Measurements from ENCODE around the gene WNT7A.

The WNT7A gene

GRCh38 chr3:13846238-13846637 is 33.6 kb downstream of the WNT7A start:
- no peak for DNase-seq (ENCODE audit: low read depth in 3 of 3)

DNA sequence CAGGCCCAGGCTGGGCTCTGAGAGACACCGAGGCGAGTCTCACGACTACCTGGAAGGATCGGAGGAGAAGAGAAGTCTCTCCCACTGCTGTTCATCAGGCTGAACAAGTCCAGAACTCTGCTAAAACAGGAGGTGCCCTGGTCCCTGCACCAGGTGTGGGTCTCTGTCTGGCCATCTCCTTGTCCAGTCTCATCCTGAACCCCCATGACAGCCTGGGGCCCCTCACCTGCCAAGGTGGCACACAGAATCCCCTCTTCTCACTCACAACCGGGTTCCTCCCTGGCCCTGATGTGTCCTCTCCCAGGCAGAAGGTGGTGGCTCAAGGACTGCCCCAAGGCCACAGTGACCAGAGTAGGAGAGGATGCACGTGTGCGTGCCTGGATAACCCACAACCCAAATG is 34.1 kb downstream of the WNT7A start:
- DNase-seq (ENCODE audit: low read depth in 3 of 3): no peak

DNA sequence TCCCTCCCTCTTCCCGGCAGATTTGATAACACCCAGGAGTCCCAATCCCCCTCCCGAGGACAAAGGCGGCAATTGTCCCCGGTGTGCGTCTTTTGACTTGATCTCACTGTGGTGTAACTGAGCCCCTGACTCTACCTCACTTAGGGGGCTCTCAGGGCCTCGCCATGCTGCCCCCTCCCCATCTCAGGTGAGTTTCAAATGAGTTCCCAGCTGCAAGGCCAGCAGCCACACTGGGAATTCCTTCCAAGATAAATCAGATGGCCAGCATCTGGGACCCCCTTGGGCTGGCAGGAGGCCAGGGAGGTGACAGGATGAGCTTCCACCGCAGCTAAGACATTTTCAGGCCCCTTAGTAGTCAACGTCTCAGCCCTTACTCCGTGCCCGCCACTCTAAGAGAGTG is 35.0 kb downstream of the WNT7A start:
- DNase-seq (ENCODE audit: low read depth in 3 of 3): no peak

GRCh38 chr3:13844286-13844685 is 35.6 kb downstream of the WNT7A start:
- DNase-seq (ENCODE audit: low read depth in 3 of 3): no peak

GRCh38 chr3:13843351-13843750 is 36.5 kb downstream of the WNT7A start:
- DNase-seq (ENCODE audit: low read depth in 3 of 3): no peak

- DNase-seq (ENCODE audit: low read depth in 3 of 3): no peak
Observed at GRCh38 chr3:13842226-13842625, 37.6 kb downstream of the WNT7A start.

GRCh38 chr3:13841826-13842225 is 38.0 kb downstream of the WNT7A start:
- no peak for DNase-seq (ENCODE audit: low read depth in 3 of 3)

- no peak for DNase-seq (ENCODE audit: low read depth in 3 of 3)
Observed at GRCh38 chr3:13841141-13841540, 38.7 kb downstream of the WNT7A start.

DNA sequence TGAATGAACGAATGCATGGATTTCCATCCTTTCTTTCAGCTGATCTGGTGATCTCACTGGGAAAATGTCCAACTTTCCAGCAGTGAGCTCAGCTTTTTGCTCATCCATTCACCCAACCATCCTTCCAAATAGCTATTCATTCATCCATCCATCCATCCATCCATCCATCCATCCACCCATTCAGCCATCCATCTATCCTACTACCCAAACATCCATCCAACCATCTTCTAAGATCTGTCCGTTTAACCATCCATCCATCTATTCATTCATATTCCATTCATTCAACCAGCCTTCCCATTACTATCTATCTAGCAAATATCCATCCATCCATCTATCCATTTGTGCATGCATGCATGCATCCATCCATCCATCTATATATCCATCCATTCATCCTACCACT is 39.4 kb downstream of the WNT7A start:
- DNase-seq (ENCODE audit: low read depth in 3 of 3): no peak

- no peak for DNase-seq (ENCODE audit: low read depth in 3 of 3)
Observed at GRCh38 chr3:13839726-13840340, 40.0 kb downstream of the WNT7A start.

DNA sequence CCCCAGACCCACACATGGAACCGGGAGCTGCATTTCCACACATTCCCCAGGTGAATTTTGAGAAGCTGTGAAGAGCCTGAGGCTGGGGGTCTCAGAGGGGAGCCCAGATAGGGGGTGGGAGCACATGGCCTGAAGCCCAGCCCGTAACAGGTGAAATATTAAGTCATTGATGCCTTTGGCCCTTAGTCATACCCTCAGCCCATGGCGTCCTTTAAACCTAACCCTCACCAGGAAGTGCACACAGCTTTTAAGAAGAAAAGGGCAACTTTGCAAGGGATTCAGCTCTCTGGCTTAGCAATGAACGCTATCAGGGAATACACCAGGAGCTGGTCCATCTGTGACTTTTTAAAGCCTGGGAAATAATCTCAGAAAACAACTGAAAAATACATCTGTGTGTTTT is 40.6 kb downstream of the WNT7A start:
- no peak for DNase-seq (ENCODE audit: low read depth in 3 of 3)

DNA sequence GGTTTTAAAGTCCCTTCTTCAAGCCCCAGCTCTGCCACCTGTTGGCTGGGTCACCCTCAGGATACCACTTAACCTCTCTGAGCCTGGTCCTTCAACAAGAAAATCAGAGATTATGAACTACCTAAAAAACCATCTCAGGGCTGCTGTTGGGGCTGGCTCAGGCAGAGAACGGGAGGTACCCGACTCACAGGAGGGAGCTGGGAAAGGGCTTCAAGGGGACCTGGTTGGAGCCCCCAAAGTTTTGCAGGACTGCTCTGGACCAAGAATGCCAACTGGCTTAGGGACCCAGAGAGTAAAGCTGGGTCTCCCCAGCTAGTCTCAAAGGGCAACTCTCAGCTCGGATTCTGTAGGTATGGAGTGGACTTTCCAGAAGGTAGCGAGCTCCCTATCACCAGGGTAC is 41.5 kb downstream of the WNT7A start:
- no peak for DNase-seq (ENCODE audit: low read depth in 3 of 3)

- no peak for DNase-seq (ENCODE audit: low read depth in 3 of 3)
Observed at GRCh38 chr3:13837751-13838150, 42.1 kb downstream of the WNT7A start.

GRCh38 chr3:13836658-13837587 is 42.9 kb downstream of the WNT7A start:
- no peak for DNase-seq (ENCODE audit: low read depth in 3 of 3)

- DNase-seq (ENCODE audit: low read depth in 3 of 3): no peak
Observed at GRCh38 chr3:13835246-13835645, 44.6 kb downstream of the WNT7A start.

DNA sequence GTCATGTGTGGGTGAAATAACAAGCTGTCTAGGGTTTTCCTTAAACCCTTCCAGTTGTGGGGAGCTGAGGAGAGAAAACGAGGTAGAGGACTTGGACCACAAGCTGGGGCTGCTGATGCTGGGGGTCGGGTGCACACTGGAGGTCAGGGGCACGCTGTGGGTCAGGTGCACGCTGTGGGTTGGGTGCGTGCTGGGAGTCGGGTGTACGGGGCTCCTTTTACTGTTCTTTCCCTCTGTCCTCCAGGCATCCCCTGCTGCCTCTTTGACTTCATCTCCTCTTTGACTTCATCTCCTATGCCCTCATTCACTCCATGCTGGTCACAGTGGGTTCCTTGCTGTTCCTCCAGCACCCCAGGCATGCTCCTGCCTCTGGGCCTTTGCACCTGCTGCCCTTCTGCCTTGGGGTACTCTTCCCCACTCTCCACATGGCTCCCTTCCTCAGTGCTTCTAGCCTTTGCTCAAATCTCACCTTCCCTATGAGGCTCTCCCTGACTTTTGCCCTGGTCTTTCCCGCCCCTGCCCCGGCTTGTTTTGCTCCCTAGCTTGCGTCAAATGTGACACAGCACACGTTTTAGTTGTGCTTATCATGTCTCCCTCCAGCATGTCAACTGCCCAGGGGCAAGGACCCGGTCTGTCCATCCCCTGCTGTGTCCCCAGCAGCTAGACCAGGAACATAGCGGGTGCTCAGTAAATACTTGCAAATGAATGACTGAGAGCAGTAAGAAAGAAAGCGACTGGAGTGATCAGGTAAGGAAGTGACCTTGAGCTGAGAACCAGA is 45.4 kb downstream of the WNT7A start:
- no peak for DNase-seq (ENCODE audit: low read depth in 3 of 3)

- no peak for DNase-seq (ENCODE audit: low read depth in 3 of 3)
Observed at GRCh38 chr3:13833506-13834257, 46.2 kb downstream of the WNT7A start.

DNA sequence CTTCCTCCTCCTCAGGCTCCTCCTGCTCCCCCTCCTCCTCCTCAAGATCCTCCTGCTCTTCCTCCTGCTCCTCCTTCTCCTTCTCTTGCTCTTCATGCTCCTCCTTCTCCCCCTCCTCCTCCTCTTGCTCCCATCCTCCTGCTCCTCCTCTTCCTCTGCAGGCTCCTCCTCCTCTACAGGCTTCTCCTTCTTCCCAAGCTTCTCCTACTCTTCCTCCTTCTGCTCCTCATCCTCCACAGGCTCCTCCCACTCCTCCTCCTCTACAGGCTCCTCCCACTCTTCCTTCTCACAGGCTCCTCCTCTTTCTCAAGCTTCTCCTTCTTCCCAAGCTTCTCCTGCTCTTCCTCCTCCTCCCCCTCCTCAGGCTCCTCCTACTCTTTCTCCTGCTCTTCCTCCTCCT is 47.7 kb downstream of the WNT7A start:
- DNase-seq (ENCODE audit: low read depth in 3 of 3): no peak

- DNase-seq (ENCODE audit: low read depth in 3 of 3): no peak
Observed at GRCh38 chr3:13831386-13831996, 48.4 kb downstream of the WNT7A start.

GRCh38 chr3:13829311-13829710 is 50.6 kb downstream of the WNT7A start:
- no peak for DNase-seq (ENCODE audit: low read depth in 3 of 3)

GRCh38 chr3:13828501-13829265 is 51.2 kb downstream of the WNT7A start:
- no peak for DNase-seq (ENCODE audit: low read depth in 3 of 3)
